Testis (tissue), 3 donors: ENCODE measurements around the gene TMEM92. TPM values are rescaled to one million over a fixed set of nuclear protein-coding genes. Genes with fewer than 3 reads are reported as not detected.

Source experiments
- DNase-seq: peaks from one replicate; pipeline ENCODE4 v3.0.0-alpha.2; 2019
- H3K27ac ChIP-seq, 2 donors: fragments of 200-600 bp; sonication (generic); one replicate each; pipeline ENCODE4 v1.5.1; 2019
- H3K27me3 ChIP-seq: fragments of 200-600 bp; sonication (generic); one replicate; pipeline ENCODE4 v1.5.1; 2019
- H3K36me3 ChIP-seq: fragments of 200-600 bp; sonication (generic); one replicate; pipeline ENCODE4 v1.5.1; 2017; ENCODE audit warnings: low read depth; ENCODE audit errors: missing control alignments
- H3K4me1 ChIP-seq: fragments of 200-600 bp; sonication (generic); one replicate; pipeline ENCODE4 v1.5.1; 2019
- H3K4me3 ChIP-seq, 2 donors: fragments of 200-600 bp; sonication (generic); one replicate each; pipeline ENCODE4 v1.5.1; 2017 to 2019
- H3K9me3 ChIP-seq: fragments of 200-600 bp; sonication (generic); one replicate; pipeline ENCODE4 v1.5.1; 2017
- CTCF ChIP-seq, 3 experiments: fragments of 450-650 bp in 2 of 3; fragments of 200-600 bp in 1 of 3; sonication (generic) in 1 of 3; IDR thresholded peaks; one replicate each; pipeline ENCODE4 v1.5.1; 2016 to 2019; ENCODE audit warnings: antibody characterized with exemption in 3 of 3, mild to moderate bottlenecking in 2 of 3, moderate library complexity in 1 of 3
- POLR2A ChIP-seq: fragments of 450-650 bp; IDR thresholded peaks from one replicate; pipeline ENCODE4 v1.6.1; 2017; ENCODE audit warnings: antibody characterized with exemption, mild to moderate bottlenecking, moderate library complexity
- WGBS, 2 donors: methylation state at CpG; one replicate each; pipeline ENCODE4 v1.1.5; 2018; 5-methylcytosine and 5-hydroxymethylcytosine counted together
- intact Hi-C: fragments of 100-400 bp; cut with DNase I; formaldehyde crosslinking; loops from one replicate; pipeline ENCODE4 v1.15.1; 2023; ENCODE audit warnings: low total_unique reads
- polyA plus RNA-seq: library from polyadenylated mRNA; stranded (reverse); fragments of 350-450 nt; fragmentation: Illumina TruSeq; extraction: RNeasy Lipid Tissue Mini Kit (QIAGEN cat#74804); gene quantifications from one replicate; pipeline ENCODE4 v1.2.3, GENCODE V29; 2014; ENCODE audit warnings: low read depth, low replicate concordance; ENCODE audit not compliant: insufficient read depth
- total RNA-seq, 2 donors: library from RNA; depleted of rRNA; stranded (reverse); fragments of >200 nt; gene quantifications; one replicate each; pipeline ENCODE4 v1.2.3, GENCODE V29; 2016

TMEM92 gene
- total and polyA plus RNA-seq, 3 donors from 2014 or later = 0.44 to 1.5 (median 0.93) TPM

GRCh38 chr17:50310455-50311111 is 36.3 kb downstream of the TMEM92 start:
- no peaks in the 10 kb centered on the region for H3K27me3 ChIP-seq
- no peaks in the 10 kb centered on the region for H3K36me3 ChIP-seq
- H3K27ac ChIP-seq = no peak overlapping the region
- DNase-seq = no peak
- peaks cover 9% of the 10 kb centered on the region for H3K4me1 ChIP-seq
- H3K9me3 ChIP-seq = no peaks in the 10 kb centered on the region
- TF ChIP-seq CTCF (IDR thresholded peaks at IDR 0.05) (no peak), POLR2A (no peak)
- no peak overlapping the region for H3K4me3 ChIP-seq
- intact Hi-C loops = no loop called here
- WGBS, 2 donors = 29 to 33% methylated on average over 3 of the region's 3 CpGs

- TF ChIP-seq POLR2A (no peak), CTCF (IDR thresholded peaks at IDR 0.05) (no peak)
- H3K36me3 ChIP-seq = no peaks in the 10 kb centered on the region
- 29 to 63% methylated on average over 1 of the region's 1 CpG for WGBS, 2 donors
- no peaks in the 10 kb centered on the region for H3K27me3 ChIP-seq
- H3K9me3 ChIP-seq = no peaks in the 10 kb centered on the region
- H3K4me3 ChIP-seq = no peak overlapping the region
- no peak overlapping the region for H3K27ac ChIP-seq
- DNase-seq = no peak
- intact Hi-C loops = no loop called here
- peaks cover 7% of the 10 kb centered on the region for H3K4me1 ChIP-seq
These were observed 36.8 kb downstream of the TMEM92 start for GRCh38 chr17:50311112-50311460.

GRCh38 chr17:50311483-50311882 is 37.2 kb downstream of the TMEM92 start:
- no peaks in the 10 kb centered on the region for H3K36me3 ChIP-seq
- no peak overlapping the region for H3K27ac ChIP-seq
- peaks cover 7% of the 10 kb centered on the region for H3K4me1 ChIP-seq
- H3K27me3 ChIP-seq = no peaks in the 10 kb centered on the region
- H3K4me3 ChIP-seq = no peak overlapping the region
- intact Hi-C loops = no loop called here
- DNase-seq = no peak
- TF ChIP-seq CTCF (IDR thresholded peaks at IDR 0.05) = no peak
- H3K9me3 ChIP-seq = no peaks in the 10 kb centered on the region
- 85 to 86% methylated on average over 4 of the region's 4 CpGs for WGBS, 2 donors

GRCh38 chr17:50312308-50312707 is 38.0 kb downstream of the TMEM92 start:
- H3K4me1 ChIP-seq = peaks cover 7% of the 10 kb centered on the region
- DNase-seq = no peak
- no peak overlapping the region for H3K27ac ChIP-seq
- 66% methylated on average over 5 of the region's 5 CpGs for WGBS, 2 donors
- H3K27me3 ChIP-seq = no peaks in the 10 kb centered on the region
- intact Hi-C loops = no loop called here
- TF ChIP-seq CTCF (IDR thresholded peaks at IDR 0.05) (no peak), POLR2A (no peak)
- no peaks in the 10 kb centered on the region for H3K9me3 ChIP-seq
- no peaks in the 10 kb centered on the region for H3K36me3 ChIP-seq
- H3K4me3 ChIP-seq = no peak overlapping the region

- 89 to 96% methylated on average over 6 of the region's 6 CpGs for WGBS, 2 donors
- no peaks in the 10 kb centered on the region for H3K9me3 ChIP-seq
- H3K27me3 ChIP-seq = no peaks in the 10 kb centered on the region
- DNase-seq = no peak
- intact Hi-C loops = no loop called here
- H3K36me3 ChIP-seq = no peaks in the 10 kb centered on the region
- no peak overlapping the region for H3K4me3 ChIP-seq
- no peak overlapping the region for H3K27ac ChIP-seq
- TF ChIP-seq POLR2A (no peak), CTCF (IDR thresholded peaks at IDR 0.05) (no peak)
- peaks cover 7% of the 10 kb centered on the region for H3K4me1 ChIP-seq
These were observed 40.3 kb downstream of the TMEM92 start for GRCh38 chr17:50314456-50315011.
